H9 (cell line): ENCODE data around the gene TRNAU1AP. TPM values are rescaled to one million over a fixed set of nuclear protein-coding genes. Genes with fewer than 3 reads are reported as not detected.
"Not testable (repeated sequence)": the region's sequence is repeated elsewhere in the genome, so short reads cannot be mapped to it uniquely, and the experiment has no call there.

Experiments used
- DNase-seq: peaks from one replicate; pipeline ENCODE4 v3.0.0-alpha.2; 2017
- H2AFZ ChIP-seq: one replicate; pipeline ENCODE4 v1.6.1; 2013; ENCODE audit warnings: mild to moderate bottlenecking, low read length, control low read depth, moderate library complexity
- H2AK5ac ChIP-seq: 2 replicates; pipeline ENCODE4 v1.6.1; 2013; ENCODE audit warnings: low read length, control low read depth, mixed read lengths; ENCODE audit not compliant: insufficient read length
- H2BK120ac ChIP-seq: one replicate; pipeline ENCODE4 v1.6.1; 2013; ENCODE audit warnings: low read depth, mild to moderate bottlenecking, low read length, control low read depth, inconsistent platforms; ENCODE audit not compliant: poor library complexity, severe bottlenecking
- H2BK12ac ChIP-seq: 2 replicates; pipeline ENCODE4 v1.6.1; 2013; ENCODE audit warnings: low read length, control low read depth, mixed read lengths, low read depth; ENCODE audit not compliant: insufficient read length
- H2BK15ac ChIP-seq: 2 replicates; pipeline ENCODE4 v1.6.1; 2013; ENCODE audit warnings: low read depth, low read length, control low read depth
- H2BK20ac ChIP-seq: one replicate; pipeline ENCODE4 v1.6.1; 2013; ENCODE audit warnings: low read depth, mild to moderate bottlenecking, low read length, control low read depth, inconsistent platforms; ENCODE audit not compliant: poor library complexity, severe bottlenecking
- H2BK5ac ChIP-seq: 2 replicates; pipeline ENCODE4 v1.6.1; 2013; ENCODE audit warnings: low read length, control low read depth, mixed read lengths; ENCODE audit not compliant: insufficient read length
- H3K14ac ChIP-seq: 2 replicates; pipeline ENCODE4 v1.6.1; 2013; ENCODE audit warnings: low read length, control low read depth; ENCODE audit not compliant: insufficient read depth
- H3K18ac ChIP-seq: 2 replicates; pipeline ENCODE4 v1.6.1; 2013; ENCODE audit warnings: low read depth, mild to moderate bottlenecking, mixed read lengths, low read length, control low read depth; ENCODE audit not compliant: insufficient read length
- H3K23ac ChIP-seq: 2 replicates; pipeline ENCODE4 v1.6.1; 2013; ENCODE audit warnings: low read length, control low read depth, mixed read lengths, low read depth; ENCODE audit not compliant: insufficient read length
- H3K23me2 ChIP-seq: 2 replicates; pipeline ENCODE4 v1.6.1; 2013; ENCODE audit warnings: low read depth, mild to moderate bottlenecking, mixed read lengths, low read length, control low read depth; ENCODE audit not compliant: insufficient read length, poor library complexity, severe bottlenecking
- H3K27ac ChIP-seq: 2 replicates; pipeline ENCODE4 v1.5.1; 2013; ENCODE audit warnings: low read length, control low read depth, mixed read lengths, low read depth; ENCODE audit not compliant: insufficient read length
- H3K27me3 ChIP-seq: 2 replicates; pipeline ENCODE4 v1.6.1; 2013; ENCODE audit warnings: low read length, control low read depth, inconsistent platforms; ENCODE audit not compliant: insufficient read depth
- H3K4ac ChIP-seq: 2 replicates; pipeline ENCODE4 v1.6.1; 2013; ENCODE audit warnings: low read depth, mild to moderate bottlenecking, control low read depth, inconsistent platforms, low read length, moderate library complexity
- H3K4me1 ChIP-seq: 2 replicates; pipeline ENCODE4 v1.6.1; 2013; ENCODE audit warnings: low read length, control low read depth, inconsistent platforms; ENCODE audit not compliant: insufficient read depth
- H3K4me2 ChIP-seq: 2 replicates; pipeline ENCODE4 v1.6.1; 2013; ENCODE audit warnings: low read length, control low read depth, mixed read lengths; ENCODE audit not compliant: insufficient read length, insufficient read depth
- H3K56ac ChIP-seq: 2 replicates; pipeline ENCODE4 v1.6.1; 2013; ENCODE audit warnings: low read depth, mild to moderate bottlenecking, mixed read lengths, low read length, control low read depth; ENCODE audit not compliant: insufficient read length
- H3K79me1 ChIP-seq: 2 replicates; pipeline ENCODE4 v1.6.1; 2013; ENCODE audit warnings: low read depth, mild to moderate bottlenecking, moderate library complexity, low read length, control low read depth, inconsistent platforms; ENCODE audit not compliant: insufficient read depth, poor library complexity, severe bottlenecking
- H3K79me2 ChIP-seq: 2 replicates; pipeline ENCODE4 v1.6.1; 2013; ENCODE audit warnings: low read length, control low read depth, inconsistent platforms; ENCODE audit not compliant: insufficient read depth
- H3K9ac ChIP-seq: 2 replicates; pipeline ENCODE4 v1.6.1; 2013; ENCODE audit warnings: low read length, control low read depth, mixed read lengths; ENCODE audit not compliant: insufficient read length; ENCODE audit errors: extremely low read depth
- H3K9me3 ChIP-seq: one replicate; pipeline ENCODE4 v1.6.1; 2013; ENCODE audit warnings: low read depth, low read length, inconsistent platforms; ENCODE audit not compliant: control insufficient read depth
- H3T11ph ChIP-seq: one replicate; pipeline ENCODE4 v1.6.1; 2013; ENCODE audit warnings: mild to moderate bottlenecking, low read length, control low read depth, inconsistent platforms
- H4K20me1 ChIP-seq: one replicate; pipeline ENCODE4 v1.6.1; 2013; ENCODE audit not compliant: control insufficient read depth, insufficient read length, insufficient read depth
- H4K5ac ChIP-seq: 2 replicates; pipeline ENCODE4 v1.6.1; 2013; ENCODE audit warnings: low read depth, mild to moderate bottlenecking, mixed read lengths, low read length, control low read depth; ENCODE audit not compliant: insufficient read length
- H4K8ac ChIP-seq: replicated peaks from 2 replicates; pipeline ENCODE4 v1.6.1; 2013; ENCODE audit warnings: low read length, control low read depth, mixed read lengths, low read depth; ENCODE audit not compliant: insufficient read length
- H4K91ac ChIP-seq: 2 replicates; pipeline ENCODE4 v1.6.1; 2013; ENCODE audit warnings: low read depth, mild to moderate bottlenecking, moderate library complexity, mixed read lengths, low read length, control low read depth; ENCODE audit not compliant: insufficient read length
- H3K27ac Mint-ChIP-seq, 3 experiments: 2 replicates in 2 of 3; 3 replicates in 1 of 3; pipeline ENCODE4 v1.8.0; 2020 to 2021; ENCODE audit warnings: mixed read lengths in 3 of 3, mild to moderate bottlenecking in 1 of 3, moderate library complexity in 1 of 3
- H3K27me3 Mint-ChIP-seq: 2 replicates; pipeline ENCODE4 v1.8.0; 2021; ENCODE audit warnings: low read depth, mild to moderate bottlenecking, moderate library complexity, mixed read lengths
- H3K36me3 Mint-ChIP-seq, 3 experiments: 2 replicates in 2 of 3; 3 replicates in 1 of 3; pipeline ENCODE4 v1.8.0; 2020 to 2021; ENCODE audit warnings: low read depth in 3 of 3, mixed read lengths in 3 of 3; ENCODE audit not compliant: insufficient read depth in 1 of 3
- H3K4me1 Mint-ChIP-seq, 2 experiments: 2 replicates each; pipeline ENCODE4 v1.8.0; 2020; ENCODE audit warnings: mixed read lengths in 2 of 2
- H3K4me3 Mint-ChIP-seq, 2 experiments: 2 replicates in 1 of 2; 3 replicates in 1 of 2; pipeline ENCODE4 v1.8.0; 2020 to 2021; ENCODE audit warnings: mild to moderate bottlenecking in 2 of 2, mixed read lengths in 2 of 2, moderate library complexity in 1 of 2
- H3K9me3 Mint-ChIP-seq, 2 experiments: 2 replicates in 1 of 2; 3 replicates in 1 of 2; pipeline ENCODE4 v1.8.0; 2020; ENCODE audit warnings: mild to moderate bottlenecking in 2 of 2, mixed read lengths in 2 of 2, moderate library complexity in 1 of 2
- WGBS: extraction: QIAGEN DNeasy Blood & Tissue Kit; methylation state at CpG from one replicate; pipeline ENCODE4 v1.1.7; 2013; ENCODE audit warnings: missing lambda C conversion rate, low lambda C conversion rate, mixed read lengths; ENCODE audit not compliant: insufficient read length; ENCODE audit errors: extremely low coverage; 5-methylcytosine and 5-hydroxymethylcytosine counted together
- total RNA-seq: library from RNA; stranded (reverse); gene quantifications from 2 replicates; pipeline ENCODE4 v1.2.1, GENCODE V29; 2021
- TF ChIP-seq, protein P1 (sequence below): fragments of 200-600 bp; sonication (generic); conservative IDR thresholded peaks from 3 replicates; pipeline ENCODE4 v1.8.0; 2021; ENCODE audit warnings: antibody characterized with exemption, mild to moderate bottlenecking

TRNAU1AP gene
- total RNA-seq, 1 experiment from 2014 or later: 45.0 TPM

DNA sequence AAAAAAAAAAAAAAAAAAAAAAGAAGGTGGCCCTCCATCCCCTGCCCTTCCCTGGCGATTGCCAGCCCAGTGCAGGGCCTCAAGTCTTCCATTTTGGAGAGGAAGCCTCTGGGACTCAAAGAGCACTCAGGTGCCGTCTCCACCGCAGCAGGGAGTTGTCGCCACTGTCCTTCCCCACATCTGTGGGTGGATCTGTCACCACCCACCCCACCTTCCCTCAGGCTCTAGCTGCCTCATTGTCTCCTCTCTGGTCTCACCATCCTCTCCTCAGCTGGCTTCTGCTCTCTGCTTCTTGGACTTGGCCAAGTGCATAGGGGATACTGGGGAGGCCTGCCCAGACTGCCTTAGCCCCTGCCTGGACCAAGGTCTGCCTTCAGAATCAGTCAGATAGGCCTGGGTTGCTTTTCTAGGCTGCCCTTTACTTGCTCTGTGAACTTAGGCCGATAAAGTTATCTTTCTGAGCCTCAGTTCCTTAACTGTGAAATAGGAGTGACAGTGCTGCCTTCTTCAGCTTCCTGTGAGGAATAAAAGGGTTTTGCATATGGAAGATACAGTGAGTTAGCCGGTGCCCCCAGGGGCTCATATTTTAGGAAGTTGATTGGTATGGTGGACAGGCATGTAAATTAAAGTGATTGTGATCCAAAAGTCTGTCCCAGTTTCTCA is 31.3 kb upstream of the TRNAU1AP start:
- no CpG with 5 or more reads among the region's 6 CpGs for WGBS
- Histone ChIP-seq H3K23me2 (peaks cover 8% of the 10 kb centered on the region), H4K20me1 (no peaks in the 10 kb centered on the region), H3K27me3 (no peaks in the 10 kb centered on the region), H2BK5ac (no peak overlapping the region), H2BK15ac (no peak overlapping the region), H3K4ac (no peak overlapping the region), H2BK12ac (no peak overlapping the region), H3K9me3 (no peaks in the 10 kb centered on the region), H2BK20ac (no peak overlapping the region), H3K27ac (no peak overlapping the region), H3K18ac (no peak overlapping the region), H3K56ac (no peak overlapping the region), H3K79me1 (peaks cover 6% of the 10 kb centered on the region), H4K5ac (no peak overlapping the region), H3K23ac (no peak overlapping the region), H3K4me1 (peaks cover 14% of the 10 kb centered on the region), H2BK120ac (no peak overlapping the region), H4K91ac (no peak overlapping the region), H3T11ph (no peak overlapping the region), H3K9ac (no peak overlapping the region), H3K14ac (peak overlapping the region; percentile 45; the same call in 1 of the 2 replicates), H2AFZ (no peak overlapping the region), H3K79me2 (peaks cover 26% of the 10 kb centered on the region; the same call in 1 of the 2 replicates), H2AK5ac (no peak overlapping the region), H3K4me2 (no peak overlapping the region), H4K8ac (no peak overlapping the region)
- Mint-ChIP-seq H3K27ac (peak overlapping the region in 2 of 3 experiments; percentile 31 to 69), H3K4me3 (peak overlapping the region in 1 of 2 experiments; percentile 37; a peak in 2 of 5 replicates), H3K4me1 (peaks cover 41 to 54% of the 10 kb centered on the region in 2 experiments), H3K27me3 (no peaks in the 10 kb centered on the region), H3K36me3 (peaks cover 23 to 36% (median 33%) of the 10 kb centered on the region in 3 experiments), H3K9me3 (0 out of 5 replicates have a peak, but pooled peaks cover 0 to 3% of the 10 kb centered on the region in 2 experiments)
- DNase-seq: no peak
- TF ChIP-seq, protein P1, sequence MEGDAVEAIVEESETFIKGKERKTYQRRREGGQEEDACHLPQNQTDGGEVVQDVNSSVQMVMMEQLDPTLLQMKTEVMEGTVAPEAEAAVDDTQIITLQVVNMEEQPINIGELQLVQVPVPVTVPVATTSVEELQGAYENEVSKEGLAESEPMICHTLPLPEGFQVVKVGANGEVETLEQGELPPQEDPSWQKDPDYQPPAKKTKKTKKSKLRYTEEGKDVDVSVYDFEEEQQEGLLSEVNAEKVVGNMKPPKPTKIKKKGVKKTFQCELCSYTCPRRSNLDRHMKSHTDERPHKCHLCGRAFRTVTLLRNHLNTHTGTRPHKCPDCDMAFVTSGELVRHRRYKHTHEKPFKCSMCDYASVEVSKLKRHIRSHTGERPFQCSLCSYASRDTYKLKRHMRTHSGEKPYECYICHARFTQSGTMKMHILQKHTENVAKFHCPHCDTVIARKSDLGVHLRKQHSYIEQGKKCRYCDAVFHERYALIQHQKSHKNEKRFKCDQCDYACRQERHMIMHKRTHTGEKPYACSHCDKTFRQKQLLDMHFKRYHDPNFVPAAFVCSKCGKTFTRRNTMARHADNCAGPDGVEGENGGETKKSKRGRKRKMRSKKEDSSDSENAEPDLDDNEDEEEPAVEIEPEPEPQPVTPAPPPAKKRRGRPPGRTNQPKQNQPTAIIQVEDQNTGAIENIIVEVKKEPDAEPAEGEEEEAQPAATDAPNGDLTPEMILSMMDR: no peak

DNA sequence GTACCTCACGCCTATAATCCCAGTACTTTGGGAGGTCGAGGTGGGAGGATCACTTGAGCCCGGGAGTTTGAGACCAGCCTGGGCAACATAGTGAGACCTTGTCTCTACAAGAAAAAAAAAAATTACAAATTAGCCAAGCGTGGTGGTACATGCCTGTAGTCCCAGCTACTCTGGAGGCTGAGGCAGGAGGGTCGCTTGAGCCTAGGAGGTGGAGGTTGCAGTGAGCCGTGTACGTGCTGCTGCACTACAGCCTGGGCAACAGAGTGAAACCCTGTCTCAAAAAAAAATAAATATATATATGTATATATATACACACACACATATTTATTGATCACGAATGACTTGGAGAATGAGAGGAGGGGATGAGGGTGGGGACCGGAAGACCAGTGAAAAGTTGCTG is 30.3 kb upstream of the TRNAU1AP start:
- not testable (repeated sequence) for H2AFZ ChIP-seq, H3K56ac ChIP-seq, H3K23ac ChIP-seq, H3K27me3 Mint-ChIP-seq, H2BK5ac ChIP-seq, H3K14ac ChIP-seq, H2BK12ac ChIP-seq, H3K9me3 Mint-ChIP-seq, H3K27ac ChIP-seq, H2BK20ac ChIP-seq, DNase-seq, H2BK120ac ChIP-seq, H3K79me1 ChIP-seq, H3K9ac ChIP-seq, H2AK5ac ChIP-seq, H3T11ph ChIP-seq, H4K20me1 ChIP-seq, H3K4me2 ChIP-seq, H4K5ac ChIP-seq, H3K23me2 ChIP-seq, H3K4ac ChIP-seq, H2BK15ac ChIP-seq, H3K27me3 ChIP-seq, H4K8ac ChIP-seq, H3K4me3 Mint-ChIP-seq, H3K18ac ChIP-seq, H3K9me3 ChIP-seq, H4K91ac ChIP-seq
- H3K79me2 ChIP-seq: peaks cover 28% of the 10 kb centered on the region; the same call in 1 of the 2 replicates
- Mint-ChIP-seq H3K4me1 (peaks cover 37 to 50% of the 10 kb centered on the region in 2 experiments), H3K36me3 (peaks cover 23 to 42% (median 37%) of the 10 kb centered on the region in 3 experiments), H3K27ac (peak overlapping the region in 2 of 3 experiments; percentile 66 to 81; a peak in 1 of 7 replicates)
- peaks cover 14% of the 10 kb centered on the region for H3K4me1 ChIP-seq
- WGBS: no CpG with 5 or more reads among the region's 9 CpGs
